ENCODE measurements around the gene CAP2.

- TF ChIP-seq, protein P1, sequence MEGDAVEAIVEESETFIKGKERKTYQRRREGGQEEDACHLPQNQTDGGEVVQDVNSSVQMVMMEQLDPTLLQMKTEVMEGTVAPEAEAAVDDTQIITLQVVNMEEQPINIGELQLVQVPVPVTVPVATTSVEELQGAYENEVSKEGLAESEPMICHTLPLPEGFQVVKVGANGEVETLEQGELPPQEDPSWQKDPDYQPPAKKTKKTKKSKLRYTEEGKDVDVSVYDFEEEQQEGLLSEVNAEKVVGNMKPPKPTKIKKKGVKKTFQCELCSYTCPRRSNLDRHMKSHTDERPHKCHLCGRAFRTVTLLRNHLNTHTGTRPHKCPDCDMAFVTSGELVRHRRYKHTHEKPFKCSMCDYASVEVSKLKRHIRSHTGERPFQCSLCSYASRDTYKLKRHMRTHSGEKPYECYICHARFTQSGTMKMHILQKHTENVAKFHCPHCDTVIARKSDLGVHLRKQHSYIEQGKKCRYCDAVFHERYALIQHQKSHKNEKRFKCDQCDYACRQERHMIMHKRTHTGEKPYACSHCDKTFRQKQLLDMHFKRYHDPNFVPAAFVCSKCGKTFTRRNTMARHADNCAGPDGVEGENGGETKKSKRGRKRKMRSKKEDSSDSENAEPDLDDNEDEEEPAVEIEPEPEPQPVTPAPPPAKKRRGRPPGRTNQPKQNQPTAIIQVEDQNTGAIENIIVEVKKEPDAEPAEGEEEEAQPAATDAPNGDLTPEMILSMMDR (IDR thresholded peaks at IDR 0.05; ENCODE audit: low read length), result no peak
- no peak for TF ChIP-seq EZH2 (IDR thresholded peaks at IDR 0.05; ENCODE audit: borderline replicate concordance, low read length)
Observed at GRCh38 chr6:17457956-17458355, 64.6 kb downstream of the CAP2 start.

Measured in OCI-LY1 (cell line).